DOHH2 (cell line): Measurements from ENCODE around the gene HSD3B1.

Experiments used
- CTCF ChIP-seq: fragments of 200-600 bp; sonication (generic); IDR thresholded peaks from one replicate; pipeline ENCODE4 v1.5.1; 2014; ENCODE audit warnings: antibody characterized with exemption, mild to moderate bottlenecking, low read depth, low read length; ENCODE audit not compliant: poor library complexity, severe bottlenecking
- EZH2phosphoT487 ChIP-seq: fragments of 200-600 bp; sonication (generic); IDR thresholded peaks from 2 replicates; pipeline ENCODE4 v1.6.1; 2017; ENCODE audit warnings: borderline replicate concordance, mild to moderate bottlenecking, antibody characterized with exemption, low read length, moderate library complexity, mixed read lengths

DNA sequence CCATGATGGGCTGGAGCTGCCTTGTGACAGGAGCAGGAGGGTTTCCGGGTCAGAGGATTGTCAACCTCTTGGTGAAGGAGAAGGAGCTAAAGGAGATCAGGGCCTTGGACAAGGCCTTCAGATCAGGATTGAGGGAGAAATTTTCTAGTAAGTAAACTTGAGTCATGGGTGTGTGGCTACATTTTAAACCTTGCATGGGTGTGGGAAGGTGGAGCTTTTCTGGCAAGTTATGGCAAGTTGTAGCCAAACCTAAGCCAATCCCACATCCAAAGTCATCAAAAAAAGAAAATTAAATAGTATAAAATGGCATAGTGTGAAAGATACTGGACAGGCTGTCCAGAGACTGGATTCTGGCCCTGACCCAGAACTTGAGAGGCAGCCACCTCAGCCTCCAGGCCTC lies 39.8 kb upstream of the HSD3B1 start:
- TF ChIP-seq CTCF, result no peak
- TF ChIP-seq EZH2phosphoT487, result no peak
